IMR-90 (cell line): ENCODE data around the gene AMIGO1. TPM values are rescaled to one million over a fixed set of nuclear protein-coding genes. Genes with fewer than 3 reads are reported as not detected.

Experiments used
- ATAC-seq: fragments of 200-7000 bp; cut with Tn5 transposase; 2 replicates; pipeline ENCODE4 v1.9.1; 2020; ENCODE audit warnings: low read depth, mild to moderate bottlenecking, moderate library complexity
- BruUV-seq: library from RNA; stranded (reverse); fragments of 400-500 nt; replicated peaks from 2 replicates; lab custom pipeline; 2021; lab: Mats Ljungman, UMichigan
- CTCF ChIA-PET: fragments of 300-600 bp; formaldehyde crosslinking; extraction: SDS; loops from one replicate; lab custom pipeline; 2021; ENCODE audit warnings: antibody characterized with exemption; lab: Yijun Ruan, JAX
- POLR2A ChIA-PET: fragments of 300-600 bp; sonication (Branson Sonifier 250); formaldehyde crosslinking; loops from one replicate; lab custom pipeline; 2022; ENCODE audit warnings: antibody characterized with exemption; ENCODE audit not compliant: unreplicated experiment; lab: Charles Lee
- DNase-seq: peaks from one replicate; pipeline ENCODE4 v3.0.0; 2013
- H2AFZ ChIP-seq: replicated peaks from 2 replicates; pipeline ENCODE3; 2013; ENCODE audit warnings: low read length, mild to moderate bottlenecking; ENCODE audit not compliant: poor library complexity
- H2AK5ac ChIP-seq: 2 replicates; pipeline ENCODE4 v1.6.1; 2013; ENCODE audit warnings: low read depth, low read length, inconsistent platforms
- H2AK9ac ChIP-seq: replicated peaks from 2 replicates; pipeline ENCODE3; 2013; ENCODE audit warnings: mild to moderate bottlenecking, low read depth, low read length, moderate library complexity; ENCODE audit not compliant: poor library complexity
- H2BK120ac ChIP-seq: 2 replicates; pipeline ENCODE4 v1.6.1; 2013; ENCODE audit warnings: low read depth, low read length, inconsistent platforms
- H2BK15ac ChIP-seq: 3 replicates; pipeline ENCODE4 v1.6.1; 2013; ENCODE audit warnings: low read depth, low read length, inconsistent platforms
- H2BK20ac ChIP-seq: 2 replicates; pipeline ENCODE4 v1.6.1; 2013; ENCODE audit warnings: low read depth, mild to moderate bottlenecking, inconsistent platforms, low read length, moderate library complexity
- H2BK5ac ChIP-seq: 2 replicates; pipeline ENCODE4 v1.6.1; 2013; ENCODE audit warnings: mild to moderate bottlenecking, low read depth, low read length, inconsistent platforms; ENCODE audit not compliant: poor library complexity, severe bottlenecking
- H3K14ac ChIP-seq: replicated peaks from 2 replicates; pipeline ENCODE4 v1.6.1; 2013; ENCODE audit warnings: low read depth, low read length, inconsistent platforms
- H3K18ac ChIP-seq: 2 replicates; pipeline ENCODE4 v1.6.1; 2013; ENCODE audit warnings: low read depth, low read length, control low read depth
- H3K23ac ChIP-seq: 2 replicates; pipeline ENCODE4 v1.6.1; 2013; ENCODE audit warnings: low read depth, low read length, inconsistent platforms
- H3K27ac ChIP-seq: 2 replicates; pipeline ENCODE4 v1.5.1; 2013; ENCODE audit warnings: mild to moderate bottlenecking, control low read depth, low read length; ENCODE audit not compliant: insufficient read depth
- H3K27me3 ChIP-seq: 2 replicates; pipeline ENCODE4 v1.6.1; 2013; ENCODE audit warnings: low read length; ENCODE audit not compliant: control insufficient read depth, insufficient read depth
- H3K36me3 ChIP-seq: 2 replicates; pipeline ENCODE4 v1.6.1; 2013; ENCODE audit warnings: low read length, mixed read lengths; ENCODE audit not compliant: control insufficient read depth, insufficient read depth
- H3K4ac ChIP-seq: 2 replicates; pipeline ENCODE4 v1.6.1; 2013; ENCODE audit warnings: low read depth, low read length, inconsistent platforms
- H3K4me1 ChIP-seq: 2 replicates; pipeline ENCODE4 v1.6.1; 2013; ENCODE audit warnings: low read length, mixed read lengths; ENCODE audit not compliant: control insufficient read depth, insufficient read depth
- H3K4me2 ChIP-seq: 2 replicates; pipeline ENCODE4 v1.6.1; 2013; ENCODE audit warnings: low read depth, mild to moderate bottlenecking, control low read depth, low read length, moderate library complexity
- H3K4me3 ChIP-seq: 2 replicates; pipeline ENCODE4 v1.5.1; 2013; ENCODE audit warnings: low read depth, mild to moderate bottlenecking, control low read depth, low read length, moderate library complexity; ENCODE audit not compliant: insufficient read depth
- H3K56ac ChIP-seq: 2 replicates; pipeline ENCODE4 v1.6.1; 2013; ENCODE audit warnings: low read length, inconsistent platforms; ENCODE audit not compliant: insufficient read depth; ENCODE audit errors: extremely low read depth
- H3K79me1 ChIP-seq, 2 experiments: 2 replicates each; pipeline ENCODE4 v1.6.1; 2013; ENCODE audit warnings: low read length in 2 of 2, inconsistent platforms in 1 of 2, low read depth in 1 of 2
- H3K9ac ChIP-seq: 2 replicates; pipeline ENCODE4 v1.6.1; 2013; ENCODE audit warnings: low read depth, low read length, control low read depth
- H3K9me1 ChIP-seq: 2 replicates; pipeline ENCODE4 v1.6.1; 2013; ENCODE audit warnings: low read length, inconsistent platforms; ENCODE audit not compliant: insufficient read depth
- H3K9me3 ChIP-seq: 2 replicates; pipeline ENCODE4 v1.6.1; 2013; ENCODE audit warnings: low read length; ENCODE audit not compliant: control insufficient read depth, insufficient read depth
- H4K20me1 ChIP-seq: 2 replicates; pipeline ENCODE4 v1.6.1; 2013; ENCODE audit warnings: low read length, inconsistent platforms; ENCODE audit not compliant: insufficient read depth
- H4K5ac ChIP-seq: 2 replicates; pipeline ENCODE4 v1.6.1; 2013; ENCODE audit warnings: mild to moderate bottlenecking, low read depth, low read length, control low read depth
- H4K8ac ChIP-seq, 2 experiments: 2 replicates each; pipeline ENCODE4 v1.6.1; 2013; ENCODE audit warnings: low read depth in 2 of 2, low read length in 2 of 2, control low read depth in 1 of 2, inconsistent platforms in 1 of 2
- H4K91ac ChIP-seq: 2 replicates; pipeline ENCODE4 v1.6.1; 2013; ENCODE audit warnings: low read depth, low read length, inconsistent platforms; ENCODE audit not compliant: insufficient read depth
- BHLHE40 ChIP-seq: fragments of 150-350 bp; IDR thresholded peaks from 2 replicates; pipeline ENCODE4 v1.6.1; 2016; ENCODE audit warnings: mild to moderate bottlenecking, low read depth, low read length
- CEBPB ChIP-seq: IDR thresholded peaks from 2 replicates; pipeline ENCODE4 v1.6.1; 2012; ENCODE audit warnings: low read depth, low read length, improper control_type of control experiment
- CHD1 ChIP-seq: IDR thresholded peaks from 2 replicates; pipeline ENCODE4 v1.6.1; 2012; ENCODE audit warnings: low read depth, low read length, improper control_type of control experiment
- FOS ChIP-seq: fragments of 150-350 bp; IDR thresholded peaks from 2 replicates; pipeline ENCODE4 v1.6.1; 2016; ENCODE audit warnings: low read depth, low read length
- MAFK ChIP-seq: IDR thresholded peaks from 2 replicates; pipeline ENCODE4 v1.6.1; 2012; ENCODE audit warnings: low read depth, low read length, improper control_type of control experiment
- MAZ ChIP-seq: IDR thresholded peaks from 2 replicates; pipeline ENCODE4 v1.6.1; 2012; ENCODE audit warnings: low read depth, mild to moderate bottlenecking, low read length, improper control_type of control experiment, moderate library complexity, borderline replicate concordance
- MXI1 ChIP-seq: IDR thresholded peaks from 2 replicates; pipeline ENCODE4 v1.6.1; 2012; ENCODE audit warnings: low read depth, mild to moderate bottlenecking, low read length, moderate library complexity, borderline replicate concordance
- NFE2L2 ChIP-seq: fragments of 150-350 bp; IDR thresholded peaks from 2 replicates; pipeline ENCODE4 v1.6.1; 2016; ENCODE audit warnings: low read depth, mild to moderate bottlenecking, low read length
- POLR2A ChIP-seq: IDR thresholded peaks from 2 replicates; pipeline ENCODE4 v1.6.1; 2012; ENCODE audit warnings: mild to moderate bottlenecking, low read depth, low read length
- RAD21 ChIP-seq: IDR thresholded peaks from 2 replicates; pipeline ENCODE4 v1.6.1; 2012; ENCODE audit warnings: low read length, improper control_type of control experiment
- RCOR1 ChIP-seq: IDR thresholded peaks from 2 replicates; pipeline ENCODE4 v1.6.1; 2012; ENCODE audit warnings: mild to moderate bottlenecking, low read length, improper control_type of control experiment; ENCODE audit not compliant: insufficient replicate concordance
- RFX5 ChIP-seq: IDR thresholded peaks from 2 replicates; pipeline ENCODE4 v1.8.0; 2012; ENCODE audit warnings: low read depth, mild to moderate bottlenecking, low read length, moderate library complexity
- SMC3 ChIP-seq: fragments of 150-350 bp; IDR thresholded peaks from 2 replicates; pipeline ENCODE4 v1.6.1; 2016; ENCODE audit warnings: low read depth, mild to moderate bottlenecking, antibody characterized with exemption, low read length, moderate library complexity
- USF2 ChIP-seq: fragments of 150-350 bp; IDR thresholded peaks from 2 replicates; pipeline ENCODE4 v1.6.1; 2017; ENCODE audit warnings: mild to moderate bottlenecking, antibody characterized with exemption, low read length, low read depth
- WGBS, 2 experiments: methylation state at CpG; one replicate each; pipeline versions ENCODE4 v1.1.5 to v1.1.7; 2013; ENCODE audit warnings: missing lambda C conversion rate in 2 of 2; ENCODE audit not compliant: insufficient read length in 1 of 2; ENCODE audit errors: extremely low coverage in 2 of 2; 5-methylcytosine and 5-hydroxymethylcytosine counted together
- dilution Hi-C: fragments of 300-500 bp; cut with HindIII; formaldehyde crosslinking; loops from one replicate; pipeline ENCODE4 v1.14.3; 2018; ENCODE audit warnings: low sequenced_read_pairs; ENCODE audit not compliant: unreplicated experiment
- in situ Hi-C: fragments of 300-500 bp; cut with MboI; formaldehyde crosslinking; loops from 3 replicates; pipeline ENCODE4 v1.14.3; 2019; ENCODE audit warnings: low sequenced_read_pairs, inconsistent platforms, mixed read lengths
- intact Hi-C: fragments of 100-400 bp; cut with micrococcal nuclease; formaldehyde crosslinking; loops from 2 replicates; pipeline ENCODE4 v1.10.0; 2022
- polyA plus RNA-seq, 3 experiments: library from polyadenylated mRNA; depleted of rRNA; stranded (reverse); fragments of >200 nt; gene quantifications; 2 replicates each; pipeline ENCODE4 v1.2.3, GENCODE V29; 2012; ENCODE audit warnings: low replicate concordance in 1 of 3
- total RNA-seq: library from RNA; depleted of rRNA; stranded (reverse); fragments of >200 nt; gene quantifications from 2 replicates; pipeline ENCODE4 v1.2.3, GENCODE V29; 2012
- TF ChIP-seq, protein P1 (sequence below): fragments of 150-350 bp; IDR thresholded peaks from 2 replicates; pipeline ENCODE4 v1.6.1; 2016; ENCODE audit warnings: low read depth, mild to moderate bottlenecking, low read length, moderate library complexity, borderline replicate concordance
- TF ChIP-seq, protein P2 (sequence below): conservative IDR thresholded peaks from 2 replicates; pipeline ENCODE4 v1.5.1; 2012; ENCODE audit warnings: mild to moderate bottlenecking, low read depth, low read length, improper control_type of control experiment

AMIGO1 gene
- total and polyA plus RNA-seq, 2 of the 4 experiments (the other 2 are of a cell fraction): 1.5 to 1.6 TPM

DNA sequence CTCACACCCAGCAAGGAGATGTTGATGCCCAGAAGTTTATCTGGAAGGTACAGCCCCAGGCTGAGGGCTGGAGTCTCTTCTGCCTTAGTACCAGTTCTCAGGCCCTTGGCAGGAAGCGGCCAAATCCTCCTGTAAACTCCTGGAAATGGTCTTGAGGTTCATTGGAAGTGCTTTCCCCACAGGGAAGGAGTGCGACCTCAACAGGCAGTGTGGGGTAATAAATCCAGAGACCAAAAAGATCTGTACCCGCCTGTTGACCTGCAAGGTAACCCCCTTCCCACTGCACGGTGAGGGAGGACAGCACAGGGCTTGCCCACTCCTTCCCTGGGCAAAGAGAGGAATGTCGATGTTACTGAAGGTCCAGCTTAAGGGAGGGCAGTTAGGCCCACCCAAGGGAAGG lies 21.3 kb downstream of the AMIGO1 start:
- no peak for ATAC-seq
- H3K9ac ChIP-seq: no peak overlapping the region

More for the DNA sequence above, 21.3 kb downstream of the AMIGO1 start:
- Histone ChIP-seq H3K4ac (no peak overlapping the region), H3K36me3 (peaks cover 15% of the 10 kb centered on the region), H3K56ac (no peak overlapping the region), H3K4me2 (no peak overlapping the region), H2AK5ac (no peak overlapping the region), H3K27ac (no peak overlapping the region), H3K4me3 (no peak overlapping the region), H3K4me1 (peaks cover 5% of the 10 kb centered on the region; the same call in 1 of the 2 replicates), H3K14ac (no peak overlapping the region), H2BK120ac (no peak overlapping the region), H3K79me1 (peaks cover 9 to 22% of the 10 kb centered on the region in 2 experiments; a peak in 3 of 4 replicates), H3K9me3 (no peaks in the 10 kb centered on the region), H4K5ac (no peak overlapping the region), H3K9me1 (peaks cover 8% of the 10 kb centered on the region), H3K27me3 (no peaks in the 10 kb centered on the region), H2BK20ac (no peak overlapping the region), H4K8ac (no peak overlapping the region), H3K18ac (no peak overlapping the region), H4K91ac (no peak overlapping the region), H2BK5ac (no peak overlapping the region), H4K20me1 (no peaks in the 10 kb centered on the region), H2BK15ac (no peak overlapping the region), H2AK9ac (no peak overlapping the region), H3K23ac (no peak overlapping the region), H2AFZ (no peak overlapping the region)
- ChIA-PET CTCF (interaction anchor here (8.5 kb wide), 1 partner anchor 44 kb away, joined by 75 read pairs; no protein-coding TSS in a partner anchor), POLR2A (no interaction called here)
- in situ Hi-C loops (no loop called here), dilution Hi-C loops (no loop called here), intact Hi-C loops (no loop called here)
- BruUV-seq: no TSS peak
- no CpG with 5 or more reads among the region's 5 CpGs for WGBS, 2 experiments
- no peak for DNase-seq
- TF ChIP-seq MXI1: no peak
- TF ChIP-seq MAZ: no peak
- TF ChIP-seq BHLHE40: no peak
- no peak for TF ChIP-seq NFE2L2
- TF ChIP-seq, protein P1, sequence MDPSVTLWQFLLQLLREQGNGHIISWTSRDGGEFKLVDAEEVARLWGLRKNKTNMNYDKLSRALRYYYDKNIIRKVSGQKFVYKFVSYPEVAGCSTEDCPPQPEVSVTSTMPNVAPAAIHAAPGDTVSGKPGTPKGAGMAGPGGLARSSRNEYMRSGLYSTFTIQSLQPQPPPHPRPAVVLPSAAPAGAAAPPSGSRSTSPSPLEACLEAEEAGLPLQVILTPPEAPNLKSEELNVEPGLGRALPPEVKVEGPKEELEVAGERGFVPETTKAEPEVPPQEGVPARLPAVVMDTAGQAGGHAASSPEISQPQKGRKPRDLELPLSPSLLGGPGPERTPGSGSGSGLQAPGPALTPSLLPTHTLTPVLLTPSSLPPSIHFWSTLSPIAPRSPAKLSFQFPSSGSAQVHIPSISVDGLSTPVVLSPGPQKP: no peak
- TF ChIP-seq RCOR1: no peak
- TF ChIP-seq SMC3: no peak
- TF ChIP-seq CHD1: no peak
- no peak for TF ChIP-seq MAFK
- no peak for TF ChIP-seq POLR2A
- TF ChIP-seq RAD21: no peak
- TF ChIP-seq, protein P2, sequence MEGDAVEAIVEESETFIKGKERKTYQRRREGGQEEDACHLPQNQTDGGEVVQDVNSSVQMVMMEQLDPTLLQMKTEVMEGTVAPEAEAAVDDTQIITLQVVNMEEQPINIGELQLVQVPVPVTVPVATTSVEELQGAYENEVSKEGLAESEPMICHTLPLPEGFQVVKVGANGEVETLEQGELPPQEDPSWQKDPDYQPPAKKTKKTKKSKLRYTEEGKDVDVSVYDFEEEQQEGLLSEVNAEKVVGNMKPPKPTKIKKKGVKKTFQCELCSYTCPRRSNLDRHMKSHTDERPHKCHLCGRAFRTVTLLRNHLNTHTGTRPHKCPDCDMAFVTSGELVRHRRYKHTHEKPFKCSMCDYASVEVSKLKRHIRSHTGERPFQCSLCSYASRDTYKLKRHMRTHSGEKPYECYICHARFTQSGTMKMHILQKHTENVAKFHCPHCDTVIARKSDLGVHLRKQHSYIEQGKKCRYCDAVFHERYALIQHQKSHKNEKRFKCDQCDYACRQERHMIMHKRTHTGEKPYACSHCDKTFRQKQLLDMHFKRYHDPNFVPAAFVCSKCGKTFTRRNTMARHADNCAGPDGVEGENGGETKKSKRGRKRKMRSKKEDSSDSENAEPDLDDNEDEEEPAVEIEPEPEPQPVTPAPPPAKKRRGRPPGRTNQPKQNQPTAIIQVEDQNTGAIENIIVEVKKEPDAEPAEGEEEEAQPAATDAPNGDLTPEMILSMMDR: no peak; the same call in 1 of the 2 replicates
- no peak for TF ChIP-seq USF2
- no peak for TF ChIP-seq CEBPB
- TF ChIP-seq FOS: no peak
- TF ChIP-seq RFX5: no peak
